PC-9 (cell line): ENCODE measurements around the gene FRAT2.

ENCODE experiments used
- EZH2 ChIP-seq: fragments of 200-600 bp; sonication (generic); IDR thresholded peaks from 2 replicates; pipeline ENCODE4 v1.8.0; 2017; ENCODE audit warnings: antibody characterized with exemption, low read depth
- TF ChIP-seq, protein P1 (sequence below): fragments of 200-600 bp; sonication (generic); conservative IDR thresholded peaks from 2 replicates; pipeline ENCODE4 v1.6.1; 2017; ENCODE audit warnings: mixed run types, antibody characterized with exemption, mild to moderate bottlenecking, moderate library complexity

DNA sequence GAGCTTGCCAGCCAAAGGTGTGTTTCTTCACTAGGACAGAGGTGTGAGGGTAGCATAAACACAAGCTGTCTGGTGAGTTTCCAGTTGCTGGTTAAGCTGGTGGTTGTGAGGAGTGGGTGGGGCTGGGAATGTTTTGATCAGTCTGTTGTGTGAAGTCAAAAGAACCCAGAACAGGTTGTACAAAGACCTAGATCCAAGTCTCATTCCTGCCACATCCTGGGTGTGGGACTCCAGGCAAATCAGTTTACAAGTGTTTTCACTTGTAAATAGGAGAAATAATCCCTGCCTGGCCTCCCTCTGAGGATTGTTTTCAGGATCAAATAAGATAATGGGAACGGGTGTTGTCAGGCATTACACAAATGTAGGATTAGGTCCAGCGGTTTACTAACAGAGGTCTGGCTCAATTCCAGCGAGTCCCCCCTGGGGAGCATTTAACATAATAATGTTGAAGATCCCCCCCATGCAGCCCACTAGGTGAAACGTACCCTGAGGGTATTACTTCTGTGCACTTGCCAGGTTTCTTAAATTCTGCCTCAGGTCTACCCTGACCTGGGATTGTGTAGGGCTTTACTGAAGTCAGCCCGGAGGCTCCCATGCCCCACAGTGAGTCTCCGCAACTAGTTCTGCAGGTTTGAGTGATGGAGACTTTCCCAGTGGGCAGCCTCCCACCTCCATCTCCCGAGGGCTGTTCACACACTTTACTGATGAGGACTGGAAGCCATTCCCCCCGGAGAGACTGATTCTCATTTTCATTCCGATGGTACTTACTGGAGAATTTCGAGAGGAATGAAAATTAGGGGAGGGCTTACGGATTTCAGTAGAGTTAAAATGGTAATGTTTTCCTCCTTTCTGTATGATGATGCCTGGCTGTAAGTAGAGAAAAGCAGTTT lies 2.7 kb upstream of the FRAT2 start:
- TF ChIP-seq, protein P1, sequence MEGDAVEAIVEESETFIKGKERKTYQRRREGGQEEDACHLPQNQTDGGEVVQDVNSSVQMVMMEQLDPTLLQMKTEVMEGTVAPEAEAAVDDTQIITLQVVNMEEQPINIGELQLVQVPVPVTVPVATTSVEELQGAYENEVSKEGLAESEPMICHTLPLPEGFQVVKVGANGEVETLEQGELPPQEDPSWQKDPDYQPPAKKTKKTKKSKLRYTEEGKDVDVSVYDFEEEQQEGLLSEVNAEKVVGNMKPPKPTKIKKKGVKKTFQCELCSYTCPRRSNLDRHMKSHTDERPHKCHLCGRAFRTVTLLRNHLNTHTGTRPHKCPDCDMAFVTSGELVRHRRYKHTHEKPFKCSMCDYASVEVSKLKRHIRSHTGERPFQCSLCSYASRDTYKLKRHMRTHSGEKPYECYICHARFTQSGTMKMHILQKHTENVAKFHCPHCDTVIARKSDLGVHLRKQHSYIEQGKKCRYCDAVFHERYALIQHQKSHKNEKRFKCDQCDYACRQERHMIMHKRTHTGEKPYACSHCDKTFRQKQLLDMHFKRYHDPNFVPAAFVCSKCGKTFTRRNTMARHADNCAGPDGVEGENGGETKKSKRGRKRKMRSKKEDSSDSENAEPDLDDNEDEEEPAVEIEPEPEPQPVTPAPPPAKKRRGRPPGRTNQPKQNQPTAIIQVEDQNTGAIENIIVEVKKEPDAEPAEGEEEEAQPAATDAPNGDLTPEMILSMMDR, result no peak
- no peak for TF ChIP-seq EZH2
